ENCODE data around the gene ARHGEF19. TPM values are rescaled to one million over a fixed set of nuclear protein-coding genes. Genes with fewer than 3 reads are reported as not detected.

ARHGEF19 gene
- total RNA-seq, 1 experiment from 2014 or later: 21.6 TPM

GRCh38 chr1:16148329-16149092 is 63.9 kb downstream of the ARHGEF19 start:
- DNase-seq (ENCODE audit: low read depth, low spot score): no peak
- in situ Hi-C loops (cut with HindIII; ENCODE audit: low pct_unique_long_range_greater_than_20kb, low sequenced_read_pairs): no loop called here
- H3K4me3 ChIP-seq (ENCODE audit: low read depth in 2 of 2, low read length in 2 of 2): peak overlapping the region; percentile 26 to 48
- ChIA-PET CTCF (no interaction called here), POLR2A (interaction anchor here (0.7 kb wide), 1 partner anchor 64 kb away, joined by 3 read pairs; no protein-coding TSS in a partner anchor)
- peak overlapping the region; percentile 100 for H3K27ac ChIP-seq (ENCODE audit: low read length)
- intact Hi-C loops (cut with micrococcal nuclease; ENCODE audit: unreplicated experiment): loop anchor here (5.0 kb wide), 1 partner anchor 34 kb away; no protein-coding TSS in a partner anchor
- no TSS peak for BruUV-seq (replicated peaks)
- no peaks in the 10 kb centered on the region for H3K27me3 ChIP-seq (ENCODE audit: control insufficient read depth, insufficient read depth, low read length)
- ATAC-seq: no peak
- H3K9me3 ChIP-seq (ENCODE audit: control insufficient read depth, insufficient read depth, low read depth, low read length): no peaks in the 10 kb centered on the region
- TF ChIP-seq TCF7L2 (IDR thresholded peaks at IDR 0.05; ENCODE audit: low read depth, low read length) (no peak), REST (IDR thresholded peaks at IDR 0.05; ENCODE audit: insufficient read depth in 1 of 2, low read depth in 2 of 2, low read length in 1 of 2) (no peak), CTCF (IDR thresholded peaks at IDR 0.05) (no peak), POLR2AphosphoS5 (IDR thresholded peaks at IDR 0.05; ENCODE audit: low read depth, low read length) (no peak), SIN3A (IDR thresholded peaks at IDR 0.05; ENCODE audit: borderline replicate concordance, insufficient read depth, low read depth, low read length) (no peak)
- peaks cover 19% of the 10 kb centered on the region for H3K36me3 ChIP-seq (ENCODE audit: control insufficient read depth, insufficient read depth, low read length)
- peaks cover 84% of the 10 kb centered on the region for H3K4me1 ChIP-seq (ENCODE audit: control insufficient read depth, insufficient read depth, low read length)

Other genes with a start within 250 kb of the ARHGEF19 start
- 41.6 TPM for gene ZBTB17, start 236.6 kb downstream of the ARHGEF19 start, total RNA-seq (2021; ENCODE audit: unreplicated experiment)
- not detected for gene SRARP, start 208.4 kb downstream of the ARHGEF19 start, total RNA-seq (2021; ENCODE audit: unreplicated experiment)
- gene HSPB7, start 194.6 kb downstream of the ARHGEF19 start, total RNA-seq (2021; ENCODE audit: unreplicated experiment): 0.10 TPM
- 0.57 TPM for gene CLCNKA, start 190.6 kb downstream of the ARHGEF19 start, total RNA-seq (2021; ENCODE audit: unreplicated experiment)
- gene CLCNKB, start 168.9 kb downstream of the ARHGEF19 start, total RNA-seq (2021; ENCODE audit: unreplicated experiment): not detected
- gene FAM131C, start 139.0 kb downstream of the ARHGEF19 start, total RNA-seq (2021; ENCODE audit: unreplicated experiment): 3.4 TPM
- 263 TPM for gene EPHA2, start 56.6 kb downstream of the ARHGEF19 start, total RNA-seq (2021; ENCODE audit: unreplicated experiment)
- gene CPLANE2, start 24.5 kb upstream of the ARHGEF19 start, total RNA-seq (2021; ENCODE audit: unreplicated experiment): 17.8 TPM
- gene FBXO42, start 139.8 kb upstream of the ARHGEF19 start, total RNA-seq (2021; ENCODE audit: unreplicated experiment): 25.7 TPM
- gene SZRD1, start 154.6 kb upstream of the ARHGEF19 start, total RNA-seq (2021; ENCODE audit: unreplicated experiment): 175 TPM
- not detected for gene SPATA21, start 224.8 kb upstream of the ARHGEF19 start, total RNA-seq (2021; ENCODE audit: unreplicated experiment)
- 56.8 TPM for gene NECAP2, start 228.1 kb upstream of the ARHGEF19 start, total RNA-seq (2021; ENCODE audit: unreplicated experiment)

Data from Panc1 (cell line).